Stimulated activated naive CD8-positive, alpha-beta T cell treated with anti-CD3 and anti-CD28 coated beads, Interleukin-15, Interleukin-2, amounts not matched to agents 100 ng/mL and 50 ng/mL, for 24 hours (primary cell): Measurements from ENCODE around the gene SNTB2.
A peak's percentile ranks its signal among the peaks of the same experiment; 100 is the strongest.
"Not testable (repeated sequence)": the region's sequence is repeated elsewhere in the genome, so short reads cannot be mapped to it uniquely, and the experiment has no call there.

Source experiments
- H3K27ac Mint-ChIP-seq: one replicate; pipeline ENCODE4 v1.8.0; 2021; ENCODE audit warnings: mild to moderate bottlenecking, mixed read lengths
- H3K27me3 Mint-ChIP-seq: one replicate; pipeline ENCODE4 v1.8.0; 2021; ENCODE audit warnings: mixed read lengths
- H3K36me3 Mint-ChIP-seq: one replicate; pipeline ENCODE4 v1.8.0; 2021; ENCODE audit warnings: low read depth, mixed read lengths
- H3K4me1 Mint-ChIP-seq: one replicate; pipeline ENCODE4 v1.8.0; 2021; ENCODE audit warnings: low read depth, mixed read lengths
- H3K4me3 Mint-ChIP-seq: one replicate; pipeline ENCODE4 v1.8.0; 2021; ENCODE audit warnings: mild to moderate bottlenecking, mixed read lengths
- H3K9me3 Mint-ChIP-seq: one replicate; pipeline ENCODE4 v1.8.0; 2021; ENCODE audit warnings: mixed read lengths

SNTB2 gene

DNA sequence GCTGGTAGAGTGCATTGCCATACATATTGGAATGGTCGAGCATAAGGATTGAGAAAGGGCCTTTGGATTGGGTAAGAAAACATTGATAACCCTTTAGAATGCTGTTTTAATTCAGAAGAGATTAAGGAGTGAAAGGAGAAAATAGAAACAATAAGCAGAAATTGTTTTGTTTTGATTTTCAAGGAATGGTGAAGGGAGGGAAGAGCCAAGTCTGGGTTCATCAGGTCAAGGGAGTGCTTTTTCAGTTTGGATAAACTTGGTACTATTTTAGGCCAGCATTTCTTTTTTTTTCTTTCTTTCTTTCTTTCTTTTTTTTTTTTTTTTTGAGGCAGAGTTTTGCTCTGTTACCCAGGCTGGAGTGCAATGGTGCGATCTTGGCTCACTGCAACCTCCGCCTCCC lies 50.3 kb downstream of the SNTB2 start:
- Mint-ChIP-seq H3K36me3 (no peaks in the 10 kb centered on the region), H3K9me3 (no peaks in the 10 kb centered on the region), H3K27me3 (no peaks in the 10 kb centered on the region), H3K4me3 (no peak overlapping the region), H3K4me1 (peaks cover 8% of the 10 kb centered on the region), H3K27ac (no peak overlapping the region)

DNA sequence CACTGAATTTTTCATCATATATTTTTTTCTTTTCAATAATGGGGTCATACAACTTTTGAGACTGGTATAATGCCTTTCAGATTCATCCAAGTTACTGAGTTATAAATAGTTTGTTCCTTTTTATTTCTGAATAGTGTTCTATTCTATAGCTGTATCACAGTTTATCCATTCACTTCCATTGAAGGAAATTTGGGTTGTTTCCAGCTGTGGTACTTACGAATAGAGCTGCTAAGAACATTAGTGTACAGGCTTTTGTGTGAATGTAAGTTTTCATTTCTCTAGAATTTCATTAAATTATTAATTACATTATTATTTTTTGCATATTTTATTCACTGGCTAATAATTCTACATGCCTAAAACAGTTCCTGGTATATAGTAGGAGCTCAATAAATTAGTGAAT lies 52.9 kb downstream of the SNTB2 start:
- no peaks in the 10 kb centered on the region for H3K9me3 Mint-ChIP-seq
- no peaks in the 10 kb centered on the region for H3K36me3 Mint-ChIP-seq
- no peaks in the 10 kb centered on the region for H3K27me3 Mint-ChIP-seq
- H3K4me1 Mint-ChIP-seq = peaks cover 8% of the 10 kb centered on the region
- H3K4me3 Mint-ChIP-seq = no peak overlapping the region
- H3K27ac Mint-ChIP-seq = no peak overlapping the region

DNA sequence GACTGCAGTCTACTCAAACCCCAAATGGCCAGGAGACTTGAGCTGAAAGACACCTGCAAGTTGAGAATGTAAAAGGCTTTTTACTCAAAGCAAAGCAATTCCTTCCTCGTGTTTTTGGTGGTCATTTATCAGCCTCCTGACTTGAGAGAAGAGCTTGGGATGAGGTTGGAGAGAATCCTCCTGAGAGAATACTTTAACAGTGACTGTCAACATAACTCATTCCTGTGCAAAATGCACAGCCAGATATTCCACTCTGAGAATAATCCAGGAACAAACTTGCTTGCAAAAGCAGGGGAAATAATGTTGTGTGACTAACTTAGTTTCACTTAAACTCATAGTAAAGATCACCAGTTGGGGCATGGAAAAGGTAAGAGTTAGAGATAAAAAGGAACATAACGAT lies 53.4 kb downstream of the SNTB2 start:
- no peaks in the 10 kb centered on the region for H3K9me3 Mint-ChIP-seq
- no peaks in the 10 kb centered on the region for H3K27me3 Mint-ChIP-seq
- peaks cover 2% of the 10 kb centered on the region for H3K36me3 Mint-ChIP-seq

DNA sequence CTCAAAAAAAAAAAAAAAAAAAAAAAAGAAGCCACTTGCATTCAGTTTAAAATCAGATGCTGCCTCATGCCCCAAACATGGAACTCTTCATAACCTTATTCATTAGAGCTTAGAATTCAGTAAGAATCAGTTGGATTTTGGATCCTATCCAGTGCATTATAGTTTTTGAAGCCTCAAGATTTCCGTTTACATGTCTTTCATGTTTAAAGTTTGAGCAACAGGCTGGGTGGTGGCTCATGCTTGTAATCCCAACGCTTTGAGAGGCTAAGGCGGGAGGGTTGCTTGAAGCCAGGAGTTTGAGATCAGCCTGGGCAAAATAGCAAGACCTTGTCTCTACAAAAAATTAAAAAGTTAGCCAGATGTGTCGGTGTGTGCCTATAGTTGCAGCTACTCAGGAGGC lies 55.0 kb downstream of the SNTB2 start:
- Mint-ChIP-seq H3K36me3 (peaks cover 7% of the 10 kb centered on the region), H3K27ac (peak overlapping the region; percentile 36), H3K9me3 (no peaks in the 10 kb centered on the region), H3K4me3 (no peak overlapping the region), H3K27me3 (no peaks in the 10 kb centered on the region), H3K4me1 (peaks cover 4% of the 10 kb centered on the region)

More for the DNA sequence above, 53.4 kb downstream of the SNTB2 start:
- H3K4me1 Mint-ChIP-seq = peaks cover 4% of the 10 kb centered on the region
- H3K4me3 Mint-ChIP-seq = no peak overlapping the region
- no peak overlapping the region for H3K27ac Mint-ChIP-seq

DNA sequence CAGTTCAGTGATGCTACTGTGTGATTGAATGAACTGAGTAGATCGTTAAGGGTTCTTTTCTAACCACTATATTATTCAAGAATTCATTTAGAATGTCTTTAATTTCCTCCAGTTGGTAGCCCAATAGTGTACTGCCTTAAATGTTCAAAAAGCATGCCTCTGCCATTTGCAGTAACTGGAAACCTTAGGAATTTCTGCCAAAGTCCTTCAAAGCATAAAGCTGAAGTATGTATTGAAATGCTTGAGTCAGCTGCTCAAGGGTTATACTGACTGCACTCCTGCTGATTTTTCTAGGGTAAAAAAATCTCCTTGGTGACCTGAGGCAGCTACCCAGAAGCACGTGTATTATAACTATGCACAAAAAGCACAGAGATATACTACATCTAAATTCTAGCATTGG lies 56.5 kb downstream of the SNTB2 start:
- Mint-ChIP-seq H3K9me3 (no peaks in the 10 kb centered on the region), H3K4me1 (peaks cover 4% of the 10 kb centered on the region), H3K27ac (no peak overlapping the region), H3K4me3 (no peak overlapping the region), H3K36me3 (peaks cover 15% of the 10 kb centered on the region), H3K27me3 (no peaks in the 10 kb centered on the region)

DNA sequence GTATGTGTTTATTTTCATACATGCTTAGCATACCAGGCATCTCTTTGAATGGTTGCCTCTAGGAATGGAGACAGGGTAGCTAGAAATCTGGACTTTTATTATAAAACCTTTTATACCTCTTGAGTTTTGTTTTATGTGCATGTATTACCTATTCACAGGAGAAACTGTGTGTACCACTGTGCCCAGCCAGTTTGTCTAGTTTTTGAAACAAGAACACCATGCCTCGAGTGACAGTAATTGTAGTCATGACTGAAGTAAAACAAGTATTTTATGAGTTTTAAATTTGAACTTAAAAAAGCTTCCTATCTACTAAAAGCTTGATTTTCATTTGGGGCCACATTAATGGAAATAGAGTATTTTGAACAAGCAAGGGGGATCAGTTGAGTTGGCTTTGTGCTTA lies 57.4 kb downstream of the SNTB2 start:
- Mint-ChIP-seq H3K9me3 (no peaks in the 10 kb centered on the region), H3K27me3 (no peaks in the 10 kb centered on the region), H3K36me3 (peaks cover 15% of the 10 kb centered on the region), H3K27ac (no peak overlapping the region), H3K4me3 (no peak overlapping the region), H3K4me1 (peaks cover 4% of the 10 kb centered on the region)

DNA sequence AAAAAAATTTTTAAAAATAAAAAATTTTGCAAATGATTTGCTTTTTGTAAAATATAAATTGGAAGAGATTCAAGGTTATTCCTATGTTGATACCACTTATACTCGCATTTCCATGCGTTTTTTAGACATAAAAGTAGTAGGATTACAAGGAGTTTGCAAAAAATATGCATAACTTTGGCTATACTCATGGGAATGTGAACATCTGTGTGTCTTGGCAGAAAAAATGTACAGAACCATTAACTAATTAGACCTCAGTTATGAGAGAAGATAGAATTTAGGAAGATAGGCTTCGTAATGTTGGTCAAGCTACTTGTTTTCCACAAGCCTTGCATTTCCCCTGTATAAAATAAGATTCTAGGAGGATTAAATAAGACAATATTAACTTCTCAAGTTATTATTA lies 63.1 kb downstream of the SNTB2 start:
- no peak overlapping the region for H3K27ac Mint-ChIP-seq
- no peaks in the 10 kb centered on the region for H3K27me3 Mint-ChIP-seq
- H3K4me1 Mint-ChIP-seq = peaks cover 15% of the 10 kb centered on the region
- peaks cover 18% of the 10 kb centered on the region for H3K36me3 Mint-ChIP-seq
- H3K4me3 Mint-ChIP-seq = no peak overlapping the region
- H3K9me3 Mint-ChIP-seq = no peaks in the 10 kb centered on the region

DNA sequence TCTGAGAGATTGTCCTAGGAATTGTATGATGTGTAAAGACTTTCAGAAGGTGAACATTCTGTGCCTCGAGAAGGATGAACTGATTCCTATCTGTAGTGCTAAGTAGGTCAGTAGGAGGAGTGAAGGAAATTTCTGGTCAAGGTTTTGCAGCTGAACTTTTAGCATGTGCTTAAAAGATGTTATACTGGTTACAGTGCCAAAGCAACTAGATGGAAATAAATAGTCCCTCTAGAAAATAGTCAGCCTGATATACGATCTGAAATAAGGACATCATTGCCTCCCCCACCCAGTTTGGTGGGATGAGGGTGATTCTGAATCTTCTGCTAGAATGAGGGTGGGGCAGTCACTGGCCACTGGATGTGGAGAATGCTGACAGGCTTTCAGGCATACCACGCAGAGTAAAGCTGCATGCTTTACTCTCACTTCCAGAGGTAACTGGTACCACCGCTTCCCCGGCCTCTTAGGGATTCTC lies 66.9 kb downstream of the SNTB2 start:
- Mint-ChIP-seq H3K27ac (peak overlapping the region; percentile 12), H3K4me3 (no peak overlapping the region), H3K36me3 (peaks cover 4% of the 10 kb centered on the region), H3K9me3 (no peaks in the 10 kb centered on the region), H3K4me1 (peaks cover 15% of the 10 kb centered on the region), H3K27me3 (no peaks in the 10 kb centered on the region)

DNA sequence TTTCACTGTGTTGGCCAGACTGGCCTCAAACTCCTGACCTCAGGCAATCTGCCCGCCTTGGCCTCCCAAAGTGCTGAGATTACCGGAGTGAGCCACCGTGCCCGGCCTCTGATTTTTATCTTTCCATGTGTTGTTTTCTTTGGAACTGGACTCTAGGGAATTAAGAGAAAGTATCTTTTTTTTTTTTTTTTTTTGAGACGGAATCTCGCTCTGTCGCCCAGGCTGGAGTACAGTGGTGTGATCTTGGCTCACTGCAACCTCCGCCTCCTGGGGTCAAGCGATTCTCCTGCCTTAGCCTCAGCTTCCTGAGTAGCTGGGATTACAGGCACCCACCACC lies 72.4 kb downstream of the SNTB2 start:
- H3K36me3 Mint-ChIP-seq = peaks cover 23% of the 10 kb centered on the region
- not testable (repeated sequence) for H3K9me3 Mint-ChIP-seq, H3K4me3 Mint-ChIP-seq

DNA sequence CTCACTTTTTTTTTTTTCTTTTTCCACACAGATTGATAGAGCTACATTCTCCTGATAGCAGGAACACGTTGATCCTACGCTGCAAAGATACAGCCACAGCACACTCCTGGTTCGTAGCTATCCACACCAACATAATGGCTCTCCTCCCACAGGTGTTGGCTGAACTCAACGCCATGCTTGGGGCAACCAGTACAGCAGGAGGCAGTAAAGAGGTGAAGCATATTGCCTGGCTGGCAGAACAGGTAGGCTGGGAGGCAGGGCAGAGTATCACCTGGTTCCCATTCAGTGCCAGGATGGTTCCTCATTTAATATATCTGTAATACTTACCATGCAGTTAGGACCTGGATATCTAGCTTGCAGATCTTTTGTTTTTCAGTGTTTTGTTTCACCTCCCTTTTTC lies 73.1 kb downstream of the SNTB2 start:
- Mint-ChIP-seq H3K36me3 (peaks cover 27% of the 10 kb centered on the region), H3K27me3 (no peaks in the 10 kb centered on the region), H3K4me3 (no peak overlapping the region), H3K9me3 (no peaks in the 10 kb centered on the region), H3K4me1 (no peaks in the 10 kb centered on the region), H3K27ac (no peak overlapping the region)

More for the DNA sequence above, 72.4 kb downstream of the SNTB2 start:
- H3K27ac Mint-ChIP-seq, H3K27me3 Mint-ChIP-seq, H3K4me1 Mint-ChIP-seq: not testable (repeated sequence)

DNA sequence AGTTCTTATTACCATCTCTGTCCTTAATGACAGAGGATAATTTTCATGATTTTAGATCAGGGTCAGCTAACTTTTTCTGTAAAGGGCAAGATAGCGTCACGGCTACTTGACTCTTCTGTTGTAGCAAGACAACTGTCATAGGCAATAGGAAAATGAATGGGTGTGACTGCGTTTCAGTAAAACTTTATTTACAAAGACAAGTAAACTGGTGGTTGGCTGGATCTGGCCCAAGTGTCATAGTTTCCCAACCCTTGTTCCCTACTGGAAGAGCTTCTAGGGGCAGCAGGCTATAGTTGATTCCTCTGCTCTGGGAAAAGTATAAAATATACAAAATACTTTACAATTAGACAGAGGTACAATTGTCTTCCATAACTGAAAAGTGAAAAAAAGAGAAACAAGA lies 73.5 kb downstream of the SNTB2 start:
- Mint-ChIP-seq H3K27me3 (no peaks in the 10 kb centered on the region), H3K4me1 (no peaks in the 10 kb centered on the region), H3K9me3 (no peaks in the 10 kb centered on the region), H3K36me3 (peaks cover 27% of the 10 kb centered on the region), H3K4me3 (no peak overlapping the region), H3K27ac (no peak overlapping the region)

DNA sequence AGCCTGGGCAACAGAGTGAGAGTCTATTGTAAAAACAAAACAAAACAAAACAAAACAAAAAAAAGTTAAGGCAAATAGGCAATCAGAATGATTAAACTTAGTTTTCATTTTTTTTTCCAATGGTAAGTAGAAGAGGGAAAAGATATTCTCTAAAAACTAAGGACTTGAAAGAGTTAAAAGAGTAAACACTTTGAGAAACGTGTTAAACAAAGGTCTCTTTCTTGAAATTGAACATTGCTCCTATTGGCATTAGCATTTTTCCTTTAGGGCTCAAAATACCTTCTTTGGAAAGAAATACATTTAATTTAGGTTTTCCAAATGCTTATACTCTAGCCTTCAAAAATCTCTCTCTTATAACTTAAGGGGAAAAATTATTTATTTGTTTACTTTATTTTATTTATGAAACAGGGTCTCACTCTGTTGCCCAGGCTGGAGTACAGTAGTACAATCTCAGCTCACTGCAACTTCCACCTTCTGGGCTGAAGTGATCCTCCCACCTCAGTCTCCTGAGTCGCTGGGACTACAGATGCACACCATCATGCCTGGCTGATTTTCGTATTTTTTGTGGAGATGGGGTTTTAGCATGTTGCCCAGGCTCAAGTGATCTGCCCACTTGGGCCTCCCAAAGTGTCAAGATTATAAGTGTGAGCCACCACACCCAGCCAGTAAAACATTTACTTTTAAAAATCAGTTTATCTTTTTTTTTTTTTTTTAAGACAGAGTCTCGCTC lies 79.5 kb downstream of the SNTB2 start:
- no peaks in the 10 kb centered on the region for H3K9me3 Mint-ChIP-seq
- peaks cover 23% of the 10 kb centered on the region for H3K36me3 Mint-ChIP-seq
- no peaks in the 10 kb centered on the region for H3K27me3 Mint-ChIP-seq
- H3K27ac Mint-ChIP-seq = no peak overlapping the region
- H3K4me3 Mint-ChIP-seq = no peak overlapping the region
- no peaks in the 10 kb centered on the region for H3K4me1 Mint-ChIP-seq

DNA sequence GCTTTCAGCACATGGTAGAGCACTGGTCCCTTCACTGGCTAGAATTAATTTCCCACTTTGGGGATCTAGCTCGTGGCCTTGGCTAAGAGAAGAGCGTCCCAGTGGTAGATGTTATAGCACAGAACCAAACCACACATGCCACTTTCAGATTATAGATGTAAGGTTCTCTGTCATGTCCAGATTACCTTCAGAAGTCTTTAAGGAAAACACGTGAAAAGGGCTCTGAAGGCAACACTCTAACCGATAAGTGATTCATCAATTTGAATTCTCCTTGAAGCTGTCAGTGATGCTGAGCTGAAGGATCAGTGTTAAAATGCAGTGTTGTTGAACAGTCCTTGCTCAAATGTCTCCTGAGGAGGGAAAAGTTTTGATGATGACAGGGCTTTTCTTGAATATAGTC lies 80.7 kb downstream of the SNTB2 start:
- Mint-ChIP-seq H3K27me3 (no peaks in the 10 kb centered on the region), H3K36me3 (peaks cover 24% of the 10 kb centered on the region), H3K4me3 (no peak overlapping the region), H3K9me3 (no peaks in the 10 kb centered on the region), H3K27ac (no peak overlapping the region), H3K4me1 (no peaks in the 10 kb centered on the region)

DNA sequence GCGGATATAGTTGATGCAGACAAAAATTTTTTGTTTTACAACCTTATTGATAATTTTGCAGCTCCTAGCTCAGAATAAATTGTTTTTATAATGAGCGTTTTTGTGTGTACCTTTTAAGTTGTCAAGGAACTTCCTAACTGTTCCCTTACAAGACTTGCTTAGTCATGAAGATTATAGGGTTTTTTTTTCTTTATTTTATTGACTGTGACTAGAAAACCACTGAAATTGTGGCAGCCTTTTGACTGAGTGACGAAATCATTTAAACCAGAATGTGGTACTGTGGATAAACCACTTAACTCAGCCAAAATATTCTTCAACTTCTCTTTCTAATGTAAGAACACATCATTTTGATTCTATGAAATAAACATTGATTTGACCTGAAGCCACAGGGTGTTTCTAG lies 83.4 kb downstream of the SNTB2 start:
- Mint-ChIP-seq H3K4me1 (no peaks in the 10 kb centered on the region), H3K27me3 (no peaks in the 10 kb centered on the region), H3K27ac (no peak overlapping the region), H3K36me3 (peaks cover 15% of the 10 kb centered on the region), H3K4me3 (no peak overlapping the region), H3K9me3 (no peaks in the 10 kb centered on the region)

DNA sequence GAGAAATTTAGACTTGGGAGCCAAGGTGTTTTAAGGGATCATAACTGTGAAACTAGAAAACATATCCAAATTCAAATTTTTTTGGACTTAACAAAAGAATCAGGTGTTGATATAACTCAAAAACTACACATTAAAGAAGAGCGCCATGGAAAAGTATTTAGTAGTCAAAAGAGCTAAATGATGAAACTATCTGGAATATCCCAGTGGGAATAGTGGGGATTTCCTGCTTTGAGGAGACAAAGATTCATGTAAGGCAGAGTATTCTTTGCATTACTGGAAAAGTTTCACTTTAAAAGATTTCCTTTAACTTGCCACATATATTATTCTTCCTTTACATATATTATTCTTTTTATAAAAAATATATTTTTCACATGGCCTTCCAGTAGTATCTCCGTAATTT lies 83.9 kb downstream of the SNTB2 start:
- Mint-ChIP-seq H3K4me1 (no peaks in the 10 kb centered on the region), H3K4me3 (no peak overlapping the region), H3K27ac (no peak overlapping the region), H3K9me3 (no peaks in the 10 kb centered on the region), H3K27me3 (no peaks in the 10 kb centered on the region), H3K36me3 (peaks cover 15% of the 10 kb centered on the region)

DNA sequence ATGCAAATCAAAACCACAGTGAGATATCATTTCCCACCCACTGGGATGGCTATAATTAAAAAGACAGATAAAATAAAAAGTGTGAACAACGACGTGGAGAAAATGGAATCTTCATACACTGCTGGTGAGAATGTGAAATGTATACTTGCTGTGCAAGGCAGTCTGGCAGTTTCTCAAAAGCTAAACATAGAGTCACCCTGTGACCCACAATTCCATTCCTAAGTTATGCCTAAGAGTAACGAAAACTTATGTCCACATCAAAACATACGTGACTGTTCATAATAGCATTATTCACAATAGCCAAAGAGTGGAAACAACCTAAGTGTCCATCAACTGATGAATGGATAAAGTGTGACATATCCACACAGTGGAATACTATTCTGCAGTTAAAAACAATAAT lies 86.0 kb downstream of the SNTB2 start:
- H3K27me3 Mint-ChIP-seq = no peaks in the 10 kb centered on the region
- H3K4me3 Mint-ChIP-seq = no peak overlapping the region
- H3K9me3 Mint-ChIP-seq = no peaks in the 10 kb centered on the region
- H3K36me3 Mint-ChIP-seq = peaks cover 15% of the 10 kb centered on the region
- H3K4me1 Mint-ChIP-seq = no peaks in the 10 kb centered on the region
- no peak overlapping the region for H3K27ac Mint-ChIP-seq
